ENCODE data around the gene SPIRE2.

Gene SPIRE2

GRCh38 chr16:89904606-89905510 lies 76.6 kb downstream of the SPIRE2 start:
- H3K36me3 Mint-ChIP-seq (ENCODE audit: insufficient read depth) = peaks cover 38% of the 10 kb centered on the region
- H3K4me3 Mint-ChIP-seq = no peak overlapping the region
- no peaks in the 10 kb centered on the region for H3K27me3 Mint-ChIP-seq
- H3K4me1 Mint-ChIP-seq = no peaks in the 10 kb centered on the region
- ATAC-seq (replicated peaks; ENCODE audit: extremely low read depth, poor library complexity, severe bottlenecking) = no peak
- no peaks in the 10 kb centered on the region for H3K9me3 Mint-ChIP-seq
- H3K27ac Mint-ChIP-seq (ENCODE audit: low read depth) = no peak overlapping the region
- DNase-seq (ENCODE audit: low spot score in 2 of 2) = no peak

- peaks cover 31% of the 10 kb centered on the region for H3K36me3 Mint-ChIP-seq (ENCODE audit: insufficient read depth)
- ATAC-seq (replicated peaks; ENCODE audit: extremely low read depth, poor library complexity, severe bottlenecking) = no peak
- H3K4me1 Mint-ChIP-seq = peaks cover 7% of the 10 kb centered on the region
- H3K27ac Mint-ChIP-seq (ENCODE audit: low read depth) = no peak overlapping the region
- DNase-seq (ENCODE audit: low spot score in 2 of 2) = no peak
- H3K9me3 Mint-ChIP-seq = no peaks in the 10 kb centered on the region
- no peaks in the 10 kb centered on the region for H3K27me3 Mint-ChIP-seq
- no peak overlapping the region for H3K4me3 Mint-ChIP-seq
These were observed 77.3 kb downstream of the SPIRE2 start for GRCh38 chr16:89905511-89906139.

GRCh38 chr16:89906140-89907025 lies 78.1 kb downstream of the SPIRE2 start:
- peaks cover 31% of the 10 kb centered on the region for H3K36me3 Mint-ChIP-seq (ENCODE audit: insufficient read depth)
- H3K9me3 Mint-ChIP-seq = no peaks in the 10 kb centered on the region

GRCh38 chr16:89907055-89907814 lies 79.0 kb downstream of the SPIRE2 start:
- peaks cover 33% of the 10 kb centered on the region for H3K36me3 Mint-ChIP-seq (ENCODE audit: insufficient read depth)
- no peaks in the 10 kb centered on the region for H3K27me3 Mint-ChIP-seq
- ATAC-seq (replicated peaks; ENCODE audit: extremely low read depth, poor library complexity, severe bottlenecking) (no peak), DNase-seq (ENCODE audit: low spot score in 2 of 2) (no peak)
- H3K27ac Mint-ChIP-seq (ENCODE audit: low read depth) = no peak overlapping the region
- H3K9me3 Mint-ChIP-seq = no peaks in the 10 kb centered on the region
- H3K4me3 Mint-ChIP-seq = no peak overlapping the region
- H3K4me1 Mint-ChIP-seq = peaks cover 7% of the 10 kb centered on the region

More at GRCh38 chr16:89906140-89907025, 78.1 kb downstream of the SPIRE2 start:
- no peak overlapping the region for H3K27ac Mint-ChIP-seq (ENCODE audit: low read depth)
- H3K4me1 Mint-ChIP-seq = peaks cover 7% of the 10 kb centered on the region
- ATAC-seq (replicated peaks; ENCODE audit: extremely low read depth, poor library complexity, severe bottlenecking) (peak; percentile 48), DNase-seq (ENCODE audit: low spot score in 2 of 2) (no peak)
- H3K27me3 Mint-ChIP-seq = no peaks in the 10 kb centered on the region
- H3K4me3 Mint-ChIP-seq = no peak overlapping the region

- Mint-ChIP-seq H3K36me3 (ENCODE audit: insufficient read depth) (peaks cover 30% of the 10 kb centered on the region), H3K4me1 (peaks cover 7% of the 10 kb centered on the region), H3K4me3 (no peak overlapping the region), H3K27me3 (no peaks in the 10 kb centered on the region), H3K9me3 (no peaks in the 10 kb centered on the region), H3K27ac (ENCODE audit: low read depth) (no peak overlapping the region)
- DNase-seq (ENCODE audit: low spot score in 2 of 2) (no peak), ATAC-seq (replicated peaks; ENCODE audit: extremely low read depth, poor library complexity, severe bottlenecking) (no peak)
These were observed 80.0 kb downstream of the SPIRE2 start for GRCh38 chr16:89908236-89908635.

- H3K27ac Mint-ChIP-seq (ENCODE audit: low read depth) = peak overlapping the region; percentile 62
- peak; percentile 51 to 55 for DNase-seq (ENCODE audit: low spot score in 2 of 2)
- peaks cover 28% of the 10 kb centered on the region for H3K36me3 Mint-ChIP-seq (ENCODE audit: insufficient read depth)
- no peak overlapping the region for H3K4me3 Mint-ChIP-seq
- ATAC-seq (replicated peaks; ENCODE audit: extremely low read depth, poor library complexity, severe bottlenecking) = peak; percentile 76
- H3K27me3 Mint-ChIP-seq = no peaks in the 10 kb centered on the region
- no peaks in the 10 kb centered on the region for H3K9me3 Mint-ChIP-seq
- peaks cover 7% of the 10 kb centered on the region for H3K4me1 Mint-ChIP-seq
These were observed 81.8 kb downstream of the SPIRE2 start for GRCh38 chr16:89909777-89910716.

GRCh38 chr16:89910717-89911354 lies 82.6 kb downstream of the SPIRE2 start:
- ATAC-seq (replicated peaks; ENCODE audit: extremely low read depth, poor library complexity, severe bottlenecking) = no peak
- no peaks in the 10 kb centered on the region for H3K9me3 Mint-ChIP-seq
- DNase-seq (ENCODE audit: low spot score in 2 of 2) = no peak
- peak overlapping the region; percentile 62 for H3K27ac Mint-ChIP-seq (ENCODE audit: low read depth)
- no peaks in the 10 kb centered on the region for H3K27me3 Mint-ChIP-seq
- H3K36me3 Mint-ChIP-seq (ENCODE audit: insufficient read depth) = peaks cover 25% of the 10 kb centered on the region
- peaks cover 7% of the 10 kb centered on the region for H3K4me1 Mint-ChIP-seq
- no peak overlapping the region for H3K4me3 Mint-ChIP-seq

GRCh38 chr16:89911375-89911774 lies 83.1 kb downstream of the SPIRE2 start:
- peaks cover 7% of the 10 kb centered on the region for H3K4me1 Mint-ChIP-seq
- no peaks in the 10 kb centered on the region for H3K27me3 Mint-ChIP-seq
- H3K27ac Mint-ChIP-seq (ENCODE audit: low read depth) = peak overlapping the region; percentile 57
- DNase-seq (ENCODE audit: low spot score in 2 of 2) = no peak
- H3K9me3 Mint-ChIP-seq = no peaks in the 10 kb centered on the region
- ATAC-seq (replicated peaks; ENCODE audit: extremely low read depth, poor library complexity, severe bottlenecking) = no peak
- H3K36me3 Mint-ChIP-seq (ENCODE audit: insufficient read depth) = peaks cover 24% of the 10 kb centered on the region
- H3K4me3 Mint-ChIP-seq = no peak overlapping the region

GRCh38 chr16:89912143-89912542 lies 83.9 kb downstream of the SPIRE2 start:
- H3K27me3 Mint-ChIP-seq = no peaks in the 10 kb centered on the region
- H3K4me3 Mint-ChIP-seq = no peak overlapping the region
- DNase-seq (ENCODE audit: low spot score in 2 of 2) (no peak), ATAC-seq (replicated peaks; ENCODE audit: extremely low read depth, poor library complexity, severe bottlenecking) (no peak)
- H3K9me3 Mint-ChIP-seq = no peaks in the 10 kb centered on the region
- peaks cover 21% of the 10 kb centered on the region for H3K36me3 Mint-ChIP-seq (ENCODE audit: insufficient read depth)
- peaks cover 7% of the 10 kb centered on the region for H3K4me1 Mint-ChIP-seq
- H3K27ac Mint-ChIP-seq (ENCODE audit: low read depth) = no peak overlapping the region

- Mint-ChIP-seq H3K36me3 (ENCODE audit: insufficient read depth) (peaks cover 23% of the 10 kb centered on the region), H3K9me3 (no peaks in the 10 kb centered on the region), H3K4me3 (no peak overlapping the region), H3K27ac (ENCODE audit: low read depth) (no peak overlapping the region), H3K4me1 (peaks cover 9% of the 10 kb centered on the region), H3K27me3 (no peaks in the 10 kb centered on the region)
- no peak for DNase-seq (ENCODE audit: low spot score in 2 of 2)
- ATAC-seq (replicated peaks; ENCODE audit: extremely low read depth, poor library complexity, severe bottlenecking) = no peak
These were observed 84.4 kb downstream of the SPIRE2 start for GRCh38 chr16:89912627-89913026.
